HG02943 (cell line): ENCODE results near the gene LRRC58.

Experiments used
- ATAC-seq: cut with Tn5 transposase; IDR thresholded peaks from one replicate; pipeline ENCODE4 v1.9.1; 2021; ENCODE audit warnings: mild to moderate bottlenecking, low read depth, moderate library complexity; ENCODE audit not compliant: unreplicated experiment

LRRC58 gene

DNA sequence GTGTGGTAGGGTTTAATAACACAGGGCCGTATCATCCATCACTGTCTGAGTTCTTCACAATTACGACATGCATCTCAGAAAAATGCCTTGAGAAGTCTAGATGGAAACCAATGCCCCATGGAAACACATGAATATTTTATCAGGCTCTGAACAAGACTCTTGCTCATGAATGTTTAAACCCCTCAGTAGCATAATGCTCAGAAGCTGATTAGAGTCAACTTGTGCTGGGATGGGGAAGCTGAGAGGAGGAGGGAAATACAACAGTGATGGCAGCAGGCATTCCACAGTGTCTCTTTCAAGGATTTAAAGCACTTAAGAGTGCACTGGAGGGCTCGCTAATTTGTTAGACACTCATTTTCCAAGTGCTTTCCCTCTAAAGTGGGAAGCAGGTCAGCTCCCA, 67.9 kb downstream of the LRRC58 start:
- ATAC-seq, result no peak

DNA sequence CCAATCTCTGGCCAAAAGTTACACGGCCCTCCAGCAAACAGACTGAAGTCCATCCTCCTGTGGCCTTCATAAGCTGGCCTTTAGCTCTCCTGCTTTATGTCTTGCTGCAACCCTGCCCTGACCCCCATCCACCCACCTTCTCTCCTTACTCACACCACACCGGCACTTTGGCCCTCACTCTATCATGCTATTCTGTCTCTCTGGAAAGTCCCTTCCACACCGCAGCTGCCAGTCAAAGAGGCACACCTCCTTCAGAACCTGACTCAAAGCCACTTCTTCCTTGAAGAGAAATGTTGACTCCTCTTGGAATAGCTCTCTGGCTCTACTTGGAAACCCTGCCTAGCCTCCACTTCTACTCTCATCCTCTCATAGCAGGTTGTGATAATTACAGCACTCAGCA, 68.6 kb downstream of the LRRC58 start:
- ATAC-seq, result no peak

DNA sequence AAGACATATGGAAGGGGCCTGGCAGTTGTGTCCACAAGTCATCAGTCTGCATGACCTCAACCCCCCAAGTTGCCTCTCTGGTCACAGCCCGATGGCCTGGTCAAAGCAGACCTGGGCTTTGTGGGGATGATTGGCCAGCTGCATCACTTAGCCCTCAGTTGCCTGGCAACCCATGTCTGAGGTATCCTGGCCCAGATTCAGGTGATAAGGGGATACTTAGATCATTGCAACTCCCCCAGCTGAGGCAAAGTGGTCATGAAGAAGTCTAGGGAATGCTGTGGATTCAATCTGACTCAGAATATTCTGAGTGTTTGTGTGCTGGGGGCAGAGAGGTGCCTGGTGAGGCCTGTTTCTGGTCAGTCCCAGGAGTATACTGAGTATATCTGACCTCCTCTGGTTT, 69.1 kb downstream of the LRRC58 start:
- no peak for ATAC-seq

DNA sequence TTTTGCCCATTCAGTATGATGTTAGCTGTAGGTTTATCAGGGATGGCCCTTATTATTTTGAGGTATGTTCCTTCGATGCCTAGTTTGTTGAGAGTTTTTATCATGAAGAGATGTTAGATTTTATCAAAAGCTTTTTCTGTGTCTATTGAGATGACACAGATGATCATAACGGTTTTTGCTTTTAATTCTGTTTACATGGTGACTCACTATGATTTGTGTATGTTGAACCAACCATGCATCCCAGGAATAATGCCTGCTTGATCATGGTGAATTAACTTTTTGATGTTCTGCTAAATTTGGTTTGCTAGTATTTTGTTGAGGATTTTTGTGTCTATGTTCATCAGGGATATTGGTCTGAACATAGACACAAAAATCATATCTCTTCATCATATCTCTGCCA, 72.4 kb downstream of the LRRC58 start:
- no peak for ATAC-seq

DNA sequence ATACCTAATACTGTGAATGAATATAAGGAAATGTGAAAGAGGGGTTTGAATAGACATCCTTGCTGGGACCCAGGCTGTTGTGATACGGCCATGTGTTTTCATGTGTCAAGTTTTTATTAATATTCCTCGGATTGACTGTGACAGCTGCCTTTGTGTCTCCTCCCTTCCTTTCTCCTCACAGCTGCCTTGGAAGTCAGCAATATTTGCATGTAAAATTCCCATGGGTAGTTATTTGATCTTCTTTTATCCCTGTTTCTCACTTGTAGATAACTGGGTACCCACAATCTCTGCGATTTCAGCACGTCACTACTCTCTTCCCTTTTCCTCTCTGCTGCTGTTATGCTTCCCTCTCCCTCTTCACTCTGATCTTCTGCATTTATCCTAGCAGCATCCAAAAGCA, 73.5 kb downstream of the LRRC58 start:
- no peak for ATAC-seq

DNA sequence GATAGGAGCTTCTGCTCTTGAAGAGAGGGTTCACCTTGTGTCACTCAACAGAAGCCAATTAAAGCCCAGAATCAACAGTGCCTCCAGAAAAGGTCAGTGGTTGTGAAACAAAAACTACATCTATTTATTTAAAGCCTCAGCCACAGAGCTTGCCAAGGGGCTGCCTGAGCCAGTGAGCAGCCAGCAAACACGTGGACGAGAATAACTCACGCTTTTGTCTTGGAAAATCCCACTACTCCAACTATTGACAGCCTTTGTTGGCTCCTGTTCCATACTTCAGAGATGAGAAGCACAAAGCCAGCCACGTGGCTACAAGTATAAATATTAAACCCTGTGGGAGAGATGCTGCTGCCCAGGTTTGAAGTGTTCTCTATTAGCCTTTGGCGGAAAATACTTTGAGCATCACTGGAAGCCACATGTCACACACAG, 74.4 kb downstream of the LRRC58 start:
- no peak for ATAC-seq
